ENCODE measurements around the gene PYGM.
"Not testable (repeated sequence)": the region's sequence is repeated elsewhere in the genome, so short reads cannot be mapped to it uniquely, and the experiment has no call there.

PYGM gene

GRCh38 chr11:64711138-64711955, 48.4 kb downstream of the PYGM start:
- no peak overlapping the region for H3K4me3 ChIP-seq (ENCODE audit: low read depth, low read length)
- no peak for DNase-seq (ENCODE audit: low read depth)

DNA sequence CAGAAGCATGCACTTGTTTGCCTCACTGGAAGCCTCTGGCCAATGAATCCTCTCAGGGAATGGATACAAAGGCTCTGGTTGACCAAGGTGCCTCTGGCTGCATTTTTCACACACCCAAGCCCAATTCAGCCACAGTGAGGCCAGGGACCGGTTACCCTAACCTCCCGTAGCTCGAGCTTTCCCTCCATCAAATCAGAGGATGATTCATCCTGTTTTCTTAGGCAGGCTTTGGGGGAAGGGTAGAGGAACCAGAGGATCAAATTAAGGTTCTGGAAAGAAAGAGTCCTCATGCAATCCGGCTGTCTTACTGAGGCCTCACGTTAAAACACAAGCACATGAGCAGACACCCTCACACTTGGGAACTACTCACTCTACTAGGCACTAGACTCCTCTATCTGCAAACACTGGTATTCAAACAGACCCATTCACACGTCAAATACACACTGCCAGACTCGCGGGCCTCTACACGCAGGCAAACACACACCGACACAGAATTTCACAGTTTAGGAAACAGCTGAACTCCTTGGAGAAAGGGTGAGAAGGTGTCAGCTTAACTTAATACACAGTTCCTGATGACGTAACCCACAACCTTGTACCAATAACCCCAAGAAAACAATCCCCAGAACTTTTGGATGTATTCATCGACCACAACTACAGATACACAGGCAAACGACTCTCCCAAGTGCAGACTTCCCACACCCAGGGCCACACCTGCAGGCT, 49.2 kb downstream of the PYGM start:
- no peak for DNase-seq (ENCODE audit: low read depth)
- no peak overlapping the region for H3K4me3 ChIP-seq (ENCODE audit: low read depth, low read length)

DNA sequence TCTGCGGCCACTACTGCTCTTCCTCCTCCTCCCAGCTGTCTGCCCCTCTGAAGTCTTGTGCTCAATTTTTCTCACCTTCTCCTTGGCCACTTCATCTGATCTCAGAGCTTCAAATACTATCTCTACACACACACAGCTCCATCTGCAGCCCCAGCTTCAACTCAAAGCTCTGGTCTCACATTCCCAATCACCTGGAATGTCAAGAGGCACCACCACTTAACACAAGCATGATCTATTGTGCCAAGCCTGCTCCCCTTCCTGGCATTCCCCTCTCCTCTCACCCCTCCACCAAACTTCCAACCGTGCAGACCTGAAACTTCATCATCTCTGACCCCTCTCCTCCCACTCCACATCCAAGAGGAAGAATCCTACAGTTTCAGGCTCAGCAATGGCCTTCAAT, 54.3 kb downstream of the PYGM start:
- DNase-seq (ENCODE audit: low read depth): no peak
- no peak overlapping the region for H3K4me3 ChIP-seq (ENCODE audit: low read depth, low read length)

DNA sequence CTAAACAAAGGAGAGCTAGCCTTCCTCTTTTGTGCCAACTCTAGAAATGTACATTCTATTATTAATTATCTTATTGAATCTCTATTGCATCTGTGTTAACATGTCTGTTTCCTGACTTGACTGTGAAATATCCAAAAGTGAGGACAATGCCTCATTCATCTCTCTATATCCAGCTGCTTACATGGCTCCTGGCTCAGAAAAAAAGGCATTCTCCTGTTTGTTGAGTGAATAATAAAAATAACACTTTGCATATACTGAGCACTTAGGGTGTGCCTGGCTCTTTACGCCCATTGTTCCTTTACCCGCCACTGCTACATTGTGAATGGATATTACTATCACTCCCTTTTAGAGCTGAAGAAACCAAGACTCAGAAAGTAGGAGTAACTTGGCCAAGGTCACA, 56.7 kb downstream of the PYGM start:
- no peak overlapping the region for H3K4me3 ChIP-seq (ENCODE audit: low read depth, low read length)
- no peak for DNase-seq (ENCODE audit: low read depth)

DNA sequence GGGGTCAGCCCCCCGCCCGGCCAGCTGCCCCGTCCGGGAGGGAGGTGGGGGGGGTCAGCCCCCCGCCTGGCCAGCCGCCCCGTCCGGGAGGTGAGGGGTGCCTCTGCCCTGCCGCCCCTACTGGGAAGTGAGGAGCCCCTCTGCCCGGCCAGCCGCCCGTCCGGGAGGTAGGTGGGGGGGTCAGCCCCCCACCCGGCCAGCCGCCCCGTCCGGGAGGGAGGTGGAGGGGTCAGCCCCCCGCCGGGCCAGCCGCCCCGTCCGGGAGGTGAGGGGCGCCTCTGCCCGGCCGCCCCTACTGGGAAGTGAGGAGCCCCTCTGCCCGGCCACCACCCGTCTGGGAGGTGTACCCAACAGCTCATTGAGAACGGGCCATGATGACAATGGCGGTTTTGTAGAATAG, 57.8 kb downstream of the PYGM start:
- DNase-seq (ENCODE audit: low read depth); H3K4me3 ChIP-seq (ENCODE audit: low read depth, low read length): not testable (repeated sequence)

DNA sequence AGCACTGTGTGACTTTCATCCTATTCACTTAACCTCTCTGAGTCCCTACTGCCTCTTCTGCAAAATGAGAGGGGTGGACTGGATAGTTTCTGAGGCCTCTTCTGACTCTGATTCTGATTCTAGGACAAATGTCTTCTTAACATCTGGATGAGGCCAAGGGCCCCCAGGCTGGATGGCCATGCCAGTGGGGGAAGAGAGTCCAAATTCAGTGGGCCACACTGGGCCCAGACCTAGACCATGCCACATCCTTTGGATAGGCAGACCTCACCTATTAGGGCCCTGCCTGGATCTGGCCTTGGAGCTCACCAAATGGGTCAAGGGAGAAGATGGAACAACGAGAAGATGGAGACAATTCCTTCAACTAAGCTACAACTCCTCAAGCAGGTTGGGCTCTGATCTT, 61.3 kb downstream of the PYGM start:
- DNase-seq (ENCODE audit: low read depth): no peak
- no peak overlapping the region for H3K4me3 ChIP-seq (ENCODE audit: low read depth, low read length)

DNA sequence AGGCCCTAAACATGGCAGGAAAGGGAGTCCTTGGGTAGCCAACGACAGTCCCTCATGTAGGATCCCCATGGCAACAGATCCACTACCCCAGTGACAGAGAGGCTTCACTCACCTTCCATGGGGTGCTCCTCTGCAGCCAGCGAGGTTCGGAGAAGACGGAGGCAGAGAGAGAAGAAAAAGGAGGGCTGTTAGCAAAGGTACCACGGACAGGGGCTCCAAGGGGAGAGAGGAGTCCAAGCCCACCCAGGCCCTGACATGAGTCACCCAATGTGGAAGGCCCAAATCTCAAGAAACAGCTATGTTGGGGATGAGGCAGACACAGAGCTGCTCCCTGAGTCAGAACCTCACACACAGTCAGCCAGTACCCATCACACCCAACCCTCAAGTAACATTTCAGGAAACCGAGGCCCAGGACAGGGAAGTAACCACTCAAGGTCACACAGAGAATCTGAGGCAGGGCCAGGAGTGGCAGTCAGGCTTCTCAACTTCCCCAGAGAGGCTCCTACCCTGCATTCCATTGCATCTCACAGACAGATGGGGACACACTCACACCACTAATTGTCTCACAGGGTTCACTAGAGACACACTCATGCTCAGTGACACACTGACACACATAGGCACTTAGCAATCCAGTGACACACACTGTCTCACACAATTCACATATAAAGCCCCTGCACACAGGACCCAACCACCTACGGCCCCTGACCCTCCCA, 62.0 kb downstream of the PYGM start:
- no peak for DNase-seq (ENCODE audit: low read depth)
- no peak overlapping the region for H3K4me3 ChIP-seq (ENCODE audit: low read depth, low read length)

Measured in skeletal muscle cell (primary cell).